GM18520 (cell line): ENCODE data around the gene PROB1.
A peak's percentile ranks its signal among the peaks of the same experiment; 100 is the strongest.

Source experiments
- ATAC-seq: cut with Tn5 transposase; IDR thresholded peaks from one replicate; pipeline ENCODE4 v1.9.1; 2021; ENCODE audit not compliant: unreplicated experiment

Gene PROB1

GRCh38 chr5:139341689-139342422 lies 53.0 kb downstream of the PROB1 start, which contains the start of gene PAIP2:
PAIP2 (plus strand) TSS chr5:139341854; CDS start chr5:139363785, 21,931 bp downstream.
- peak; percentile 93 for ATAC-seq

GRCh38 chr5:139341187-139341688 lies 53.7 kb downstream of the PROB1 start:
- ATAC-seq, result no peak
